GM18508 (cell line): Measurements from ENCODE around the gene KCNT1.
"Not testable (repeated sequence)": the region's sequence is repeated elsewhere in the genome, so short reads cannot be mapped to it uniquely, and the experiment has no call there.

Experiments used
- ATAC-seq: cut with Tn5 transposase; IDR thresholded peaks from one replicate; pipeline ENCODE4 v1.9.1; 2021; ENCODE audit warnings: moderate number of reproducible peaks; ENCODE audit not compliant: insufficient read depth, unreplicated experiment

KCNT1 gene

GRCh38 chr9:135671591-135672041 lies 30.4 kb upstream of the KCNT1 start:
- no peak for ATAC-seq

- not testable (repeated sequence) for ATAC-seq
Measured at GRCh38 chr9:135672786-135673185, 29.2 kb upstream of the KCNT1 start.

- ATAC-seq, result no peak
Measured at GRCh38 chr9:135673941-135674340, 28.0 kb upstream of the KCNT1 start.

- ATAC-seq, result no peak
Measured at GRCh38 chr9:135674977-135675376, 27.0 kb upstream of the KCNT1 start.

GRCh38 chr9:135676891-135677290 lies 25.1 kb upstream of the KCNT1 start:
- ATAC-seq, result no peak

GRCh38 chr9:135677641-135678168 lies 24.3 kb upstream of the KCNT1 start:
- no peak for ATAC-seq

- ATAC-seq, result no peak
Measured at GRCh38 chr9:135678236-135679017, 23.6 kb upstream of the KCNT1 start.

GRCh38 chr9:135680056-135680455 lies 21.9 kb upstream of the KCNT1 start:
- ATAC-seq, result no peak

GRCh38 chr9:135681161-135681560 lies 20.8 kb upstream of the KCNT1 start:
- ATAC-seq, result no peak

GRCh38 chr9:135683401-135684034 lies 18.5 kb upstream of the KCNT1 start:
- ATAC-seq, result no peak

GRCh38 chr9:135684691-135685090 lies 17.3 kb upstream of the KCNT1 start:
- no peak for ATAC-seq

- no peak for ATAC-seq
Measured at GRCh38 chr9:135687216-135687615, 14.8 kb upstream of the KCNT1 start.

- ATAC-seq, result no peak
Measured at GRCh38 chr9:135689011-135689410, 13.0 kb upstream of the KCNT1 start.

- ATAC-seq, result no peak
Measured at GRCh38 chr9:135690836-135691570, 11.0 kb upstream of the KCNT1 start.

GRCh38 chr9:135692410-135692809 lies 9.6 kb upstream of the KCNT1 start:
- ATAC-seq, result no peak

- ATAC-seq, result no peak
Measured at GRCh38 chr9:135693265-135693664, 8.7 kb upstream of the KCNT1 start.

GRCh38 chr9:135693771-135694170 lies 8.2 kb upstream of the KCNT1 start:
- no peak for ATAC-seq

GRCh38 chr9:135694414-135694813 lies 7.6 kb upstream of the KCNT1 start:
- no peak for ATAC-seq

GRCh38 chr9:135695036-135695435 lies 6.9 kb upstream of the KCNT1 start:
- ATAC-seq, result no peak

- ATAC-seq, result no peak
Measured at GRCh38 chr9:135695642-135696041, 6.3 kb upstream of the KCNT1 start.

GRCh38 chr9:135696446-135696845 lies 5.5 kb upstream of the KCNT1 start:
- ATAC-seq, result no peak
